Gastroesophageal sphincter (tissue), 4 donors: ENCODE results near the gene HS3ST3A1. TPM values are rescaled to one million over a fixed set of nuclear protein-coding genes. Genes with fewer than 3 reads are reported as not detected.

Source experiments
- ATAC-seq: fragments of 150-250 bp; one replicate; pipeline ENCODE4 v1.9.1; 2016; ENCODE audit warnings: mild to moderate bottlenecking, moderate library complexity
- H3K27ac ChIP-seq, 4 donors: fragments of 200-600 bp; sonication (generic) in 3 of 4; 1 replicate in 3 of 4; 2 replicates in 1 of 4; pipeline ENCODE4 v1.5.1; 2016 to 2019
- H3K27me3 ChIP-seq: fragments of 200-600 bp; sonication (generic); one replicate; pipeline ENCODE4 v1.5.1; 2019
- H3K36me3 ChIP-seq, 2 donors: fragments of 200-600 bp; sonication (generic); one replicate each; pipeline ENCODE4 v1.5.1; 2019; ENCODE audit warnings: control low read depth in 1 of 2
- H3K4me1 ChIP-seq, 3 donors: fragments of 200-600 bp; sonication (generic); 1 replicate in 2 of 3; 2 replicates in 1 of 3; pipeline ENCODE4 v1.5.1; 2016 to 2019; ENCODE audit warnings: control low read depth in 2 of 3
- H3K4me3 ChIP-seq, 2 donors: fragments of 200-600 bp; sonication (generic); one replicate each; pipeline ENCODE4 v1.5.1; 2019; ENCODE audit warnings: mild to moderate bottlenecking in 1 of 2, moderate library complexity in 1 of 2
- H3K9me3 ChIP-seq, 3 donors: fragments of 200-600 bp; sonication (generic); one replicate each; pipeline ENCODE4 v1.5.1; 2017 to 2019; ENCODE audit warnings: control low read depth in 2 of 3
- EP300 ChIP-seq: sonication (generic); formaldehyde crosslinking; IDR thresholded peaks from one replicate; pipeline ENCODE4 v1.6.1; 2017; ENCODE audit warnings: antibody characterized with exemption, mild to moderate bottlenecking
- POLR2A ChIP-seq, 2 donors: fragments of 450-650 bp; IDR thresholded peaks; one replicate each; pipeline ENCODE4 v1.6.1; 2017; ENCODE audit warnings: antibody characterized with exemption in 2 of 2, mild to moderate bottlenecking in 2 of 2, moderate library complexity in 1 of 2
- POLR2AphosphoS5 ChIP-seq: sonication (generic); formaldehyde crosslinking; IDR thresholded peaks from one replicate; pipeline ENCODE4 v1.6.1; 2017; ENCODE audit warnings: antibody characterized with exemption
- WGBS, 2 donors: methylation state at CpG; one replicate each; pipeline ENCODE4 v1.1.5; 2018; ENCODE audit warnings: low coverage in 1 of 2; 5-methylcytosine and 5-hydroxymethylcytosine counted together
- total RNA-seq, 4 donors: library from RNA; depleted of rRNA; stranded (reverse); fragments of >200 nt; gene quantifications; one replicate each; pipeline ENCODE4 v1.1.0, GENCODE V29; 2016
- TF ChIP-seq, protein P1 (sequence below), 4 experiments: fragments of 200-600 bp in 2 of 4; fragments of 450-650 bp in 2 of 4; sonication (generic) in 1 of 4; IDR thresholded peaks; one replicate each; pipeline ENCODE4 v1.5.1; 2017 to 2019; ENCODE audit warnings: antibody characterized with exemption in 4 of 4, mild to moderate bottlenecking in 2 of 4, moderate library complexity in 2 of 4

HS3ST3A1 gene
- total RNA-seq, 4 donors from 2014 or later: 5.9 to 10.9 (median 8.9) TPM

- Histone ChIP-seq H3K4me1 (no peaks in the 10 kb centered on the region), H3K27ac (no peak overlapping the region), H3K36me3 (no peaks in the 10 kb centered on the region), H3K4me3 (no peak overlapping the region), H3K9me3 (no peaks in the 10 kb centered on the region), H3K27me3 (peaks cover 6% of the 10 kb centered on the region)
- no peak for ATAC-seq
- TF ChIP-seq, protein P1, sequence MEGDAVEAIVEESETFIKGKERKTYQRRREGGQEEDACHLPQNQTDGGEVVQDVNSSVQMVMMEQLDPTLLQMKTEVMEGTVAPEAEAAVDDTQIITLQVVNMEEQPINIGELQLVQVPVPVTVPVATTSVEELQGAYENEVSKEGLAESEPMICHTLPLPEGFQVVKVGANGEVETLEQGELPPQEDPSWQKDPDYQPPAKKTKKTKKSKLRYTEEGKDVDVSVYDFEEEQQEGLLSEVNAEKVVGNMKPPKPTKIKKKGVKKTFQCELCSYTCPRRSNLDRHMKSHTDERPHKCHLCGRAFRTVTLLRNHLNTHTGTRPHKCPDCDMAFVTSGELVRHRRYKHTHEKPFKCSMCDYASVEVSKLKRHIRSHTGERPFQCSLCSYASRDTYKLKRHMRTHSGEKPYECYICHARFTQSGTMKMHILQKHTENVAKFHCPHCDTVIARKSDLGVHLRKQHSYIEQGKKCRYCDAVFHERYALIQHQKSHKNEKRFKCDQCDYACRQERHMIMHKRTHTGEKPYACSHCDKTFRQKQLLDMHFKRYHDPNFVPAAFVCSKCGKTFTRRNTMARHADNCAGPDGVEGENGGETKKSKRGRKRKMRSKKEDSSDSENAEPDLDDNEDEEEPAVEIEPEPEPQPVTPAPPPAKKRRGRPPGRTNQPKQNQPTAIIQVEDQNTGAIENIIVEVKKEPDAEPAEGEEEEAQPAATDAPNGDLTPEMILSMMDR (IDR thresholded peaks at IDR 0.05): no peak
- TF ChIP-seq POLR2A (IDR thresholded peaks at IDR 0.05): no peak
- TF ChIP-seq POLR2AphosphoS5: no peak
- TF ChIP-seq EP300: no peak
- WGBS, 2 donors: 67 to 100% methylated on average over 1 to 3 of the region's 3 CpGs
Measured at GRCh38 chr17:13583996-13584700, 17.6 kb downstream of the HS3ST3A1 start.

GRCh38 chr17:13582776-13583547 lies 18.8 kb downstream of the HS3ST3A1 start:
- no peak for ATAC-seq
- no peak for TF ChIP-seq POLR2AphosphoS5
- no peak for TF ChIP-seq EP300
- no peak for TF ChIP-seq POLR2A (IDR thresholded peaks at IDR 0.05)
- TF ChIP-seq, protein P1 (IDR thresholded peaks at IDR 0.05): no peak
- no peaks in the 10 kb centered on the region for H3K36me3 ChIP-seq
- H3K27me3 ChIP-seq: peaks cover 6% of the 10 kb centered on the region
- no peaks in the 10 kb centered on the region for H3K4me1 ChIP-seq
- 72 to 80% methylated on average over 9 of the region's 9 CpGs for WGBS, 2 donors
- H3K9me3 ChIP-seq: no peaks in the 10 kb centered on the region
- H3K4me3 ChIP-seq: no peak overlapping the region
- H3K27ac ChIP-seq: no peak overlapping the region

DNA sequence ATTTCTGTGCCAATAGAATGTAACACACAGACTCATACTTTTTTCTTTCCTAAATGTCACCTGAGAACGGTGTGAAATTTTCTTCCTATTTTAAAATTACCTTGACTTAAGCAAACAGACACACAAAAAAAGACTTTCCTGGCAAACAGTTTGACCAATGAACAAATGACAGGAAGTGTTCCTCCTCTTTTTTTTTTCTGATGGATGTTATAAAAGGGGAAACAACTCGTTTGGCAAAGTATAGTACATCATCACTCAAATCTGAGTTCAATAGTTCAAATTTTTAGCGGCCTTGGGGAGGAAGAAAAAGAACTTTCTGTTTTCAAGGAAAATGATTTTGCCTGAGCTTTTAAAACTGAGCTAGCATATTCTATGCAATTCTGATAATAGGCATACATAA lies 19.8 kb downstream of the HS3ST3A1 start:
- ATAC-seq: no peak

GRCh38 chr17:13580790-13581189 lies 20.9 kb downstream of the HS3ST3A1 start:
- Histone ChIP-seq H3K36me3 (no peaks in the 10 kb centered on the region), H3K4me3 (no peak overlapping the region), H3K4me1 (no peaks in the 10 kb centered on the region), H3K27ac (no peak overlapping the region), H3K27me3 (no peaks in the 10 kb centered on the region), H3K9me3 (no peaks in the 10 kb centered on the region)
- WGBS, 2 donors: 93 to 95% methylated on average over 7 to 8 of the region's 8 CpGs
- ATAC-seq: no peak
- TF ChIP-seq EP300: no peak

More for the DNA sequence above, 19.8 kb downstream of the HS3ST3A1 start:
- no peaks in the 10 kb centered on the region for H3K4me1 ChIP-seq
- WGBS, 2 donors: 10 to 19% methylated on average over 3 of the region's 3 CpGs
- H3K27ac ChIP-seq: no peak overlapping the region
- no peak overlapping the region for H3K4me3 ChIP-seq
- H3K36me3 ChIP-seq: no peaks in the 10 kb centered on the region
- peaks cover 6% of the 10 kb centered on the region for H3K27me3 ChIP-seq
- TF ChIP-seq POLR2AphosphoS5 (no peak), EP300 (no peak), POLR2A (IDR thresholded peaks at IDR 0.05) (no peak)
- TF ChIP-seq, protein P1 (IDR thresholded peaks at IDR 0.05): no peak
- H3K9me3 ChIP-seq: no peaks in the 10 kb centered on the region

DNA sequence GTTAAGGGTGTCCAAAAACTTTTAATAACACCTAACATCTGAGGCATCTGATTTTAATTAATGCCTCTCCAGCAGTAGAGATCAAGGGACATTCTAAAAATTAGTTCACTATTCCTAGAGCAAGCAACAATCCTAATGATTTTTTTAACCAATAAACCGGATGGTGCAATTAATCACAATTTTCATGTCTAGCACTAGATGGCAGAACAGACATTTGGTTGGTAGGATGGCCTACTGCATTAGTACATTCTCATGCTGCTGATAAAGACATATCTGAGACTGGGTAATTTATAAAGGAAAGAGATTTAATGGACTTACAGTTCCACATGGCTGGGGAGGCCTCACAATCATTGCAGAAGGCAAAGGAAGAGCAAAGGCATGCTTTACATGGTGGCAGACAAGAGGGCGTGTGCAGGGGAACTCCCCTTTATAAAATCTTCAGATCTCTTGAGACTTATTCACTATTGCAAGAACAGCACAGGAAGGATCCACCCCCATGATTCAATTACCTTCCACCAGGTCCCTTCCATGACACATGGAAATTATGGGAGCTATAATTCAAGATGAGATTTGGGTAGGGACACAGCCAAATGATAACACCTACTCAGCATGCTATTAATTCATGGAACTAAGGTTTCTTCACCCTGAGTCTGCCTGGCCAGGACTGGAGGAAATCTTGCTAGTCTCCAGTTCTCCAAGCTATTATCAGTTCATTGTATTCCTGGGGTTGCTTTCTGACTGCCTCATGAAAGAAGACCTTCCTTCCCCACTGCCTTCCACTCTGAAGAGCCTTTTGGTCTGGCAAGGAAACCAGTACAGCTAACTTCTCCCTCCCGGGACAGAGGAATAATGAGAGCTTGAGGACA lies 24.8 kb downstream of the HS3ST3A1 start:
- WGBS, 2 donors: 70 to 80% methylated on average over 2 to 3 of the region's 3 CpGs
- Histone ChIP-seq H3K36me3 (no peaks in the 10 kb centered on the region), H3K4me1 (no peaks in the 10 kb centered on the region), H3K27me3 (no peaks in the 10 kb centered on the region), H3K4me3 (no peak overlapping the region), H3K27ac (no peak overlapping the region), H3K9me3 (no peaks in the 10 kb centered on the region)
- ATAC-seq: no peak
- TF ChIP-seq POLR2AphosphoS5 (no peak), EP300 (no peak), POLR2A (IDR thresholded peaks at IDR 0.05) (no peak)
- TF ChIP-seq, protein P1 (IDR thresholded peaks at IDR 0.05): no peak
